GM10266 (cell line): ENCODE measurements around the gene PCDHA13.
"Not testable (repeated sequence)": the region's sequence is repeated elsewhere in the genome, so short reads cannot be mapped to it uniquely, and the experiment has no call there.

Source experiments
- DNase-seq: peaks from one replicate; pipeline ENCODE4 v3.0.0; 2012; ENCODE audit errors: extremely low spot score
- TF ChIP-seq, protein P1 (sequence below): IDR thresholded peaks from 2 replicates; pipeline ENCODE4 v1.5.1; 2012; ENCODE audit warnings: mild to moderate bottlenecking, low read depth; ENCODE audit not compliant: control insufficient read depth, insufficient read depth; ENCODE audit errors: missing control alignments

Gene PCDHA13

DNA sequence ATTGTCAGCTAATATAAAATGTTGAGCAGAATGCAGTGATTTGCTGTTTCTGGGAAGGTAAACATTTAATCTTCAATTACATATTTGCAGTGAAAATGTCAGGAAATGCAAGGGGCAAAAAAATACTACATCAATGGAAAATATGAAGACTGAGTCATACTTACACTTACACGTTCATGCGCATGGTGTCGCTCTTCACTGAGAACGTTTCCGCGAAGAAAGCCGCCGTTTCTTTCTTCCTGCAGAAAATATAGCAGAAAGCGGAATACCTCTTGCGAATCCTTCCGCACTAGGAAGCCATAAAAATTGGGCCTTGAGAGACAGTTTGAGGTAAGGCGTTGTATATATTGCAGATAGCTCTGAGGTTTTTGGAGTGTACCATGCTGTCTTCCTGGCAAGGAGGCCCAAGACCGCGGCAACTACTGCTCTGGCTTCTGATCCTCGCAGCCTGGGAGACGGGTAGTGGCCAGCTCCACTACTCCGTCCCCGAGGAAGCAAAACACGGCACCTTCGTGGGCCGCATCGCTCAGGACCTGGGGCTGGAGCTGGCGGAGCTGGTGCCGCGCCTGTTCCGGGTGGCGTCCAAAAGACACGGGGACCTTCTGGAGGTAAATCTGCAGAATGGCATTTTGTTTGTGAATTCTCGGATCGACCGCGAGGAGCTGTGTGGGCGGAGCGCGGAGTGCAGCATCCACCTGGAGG lies at the start of gene PCDHA13:
Gene PCDHA13, plus strand, starts transcription at position 236 of the 702 bp plus-strand sequence. Its CDS starts 145 bp downstream, at position 381.
- DNase-seq, result peak; percentile 5
- TF ChIP-seq, protein P1, sequence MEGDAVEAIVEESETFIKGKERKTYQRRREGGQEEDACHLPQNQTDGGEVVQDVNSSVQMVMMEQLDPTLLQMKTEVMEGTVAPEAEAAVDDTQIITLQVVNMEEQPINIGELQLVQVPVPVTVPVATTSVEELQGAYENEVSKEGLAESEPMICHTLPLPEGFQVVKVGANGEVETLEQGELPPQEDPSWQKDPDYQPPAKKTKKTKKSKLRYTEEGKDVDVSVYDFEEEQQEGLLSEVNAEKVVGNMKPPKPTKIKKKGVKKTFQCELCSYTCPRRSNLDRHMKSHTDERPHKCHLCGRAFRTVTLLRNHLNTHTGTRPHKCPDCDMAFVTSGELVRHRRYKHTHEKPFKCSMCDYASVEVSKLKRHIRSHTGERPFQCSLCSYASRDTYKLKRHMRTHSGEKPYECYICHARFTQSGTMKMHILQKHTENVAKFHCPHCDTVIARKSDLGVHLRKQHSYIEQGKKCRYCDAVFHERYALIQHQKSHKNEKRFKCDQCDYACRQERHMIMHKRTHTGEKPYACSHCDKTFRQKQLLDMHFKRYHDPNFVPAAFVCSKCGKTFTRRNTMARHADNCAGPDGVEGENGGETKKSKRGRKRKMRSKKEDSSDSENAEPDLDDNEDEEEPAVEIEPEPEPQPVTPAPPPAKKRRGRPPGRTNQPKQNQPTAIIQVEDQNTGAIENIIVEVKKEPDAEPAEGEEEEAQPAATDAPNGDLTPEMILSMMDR, result no peak

DNA sequence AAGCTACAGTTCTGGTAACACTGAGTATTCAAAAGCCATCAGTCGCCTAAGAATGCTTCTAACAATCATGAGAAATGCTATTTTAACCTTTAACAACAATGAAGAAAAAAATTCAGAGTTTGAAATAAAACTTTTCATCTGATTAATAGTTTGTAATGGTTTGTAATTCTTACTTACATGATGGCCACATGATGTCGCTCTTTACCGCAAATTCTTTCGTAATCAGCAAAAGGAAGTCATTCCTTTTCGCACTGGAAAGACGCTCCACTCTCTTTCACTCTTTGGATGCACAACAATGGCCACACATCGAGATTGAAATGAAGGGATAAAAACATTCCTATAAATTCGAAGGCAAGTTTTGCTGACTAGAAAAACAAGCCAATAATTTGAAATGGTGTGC lies 47.9 kb upstream of the PCDHA13 start, which contains the start of gene PCDHA7:
Gene PCDHA7, plus strand, starts transcription at position 277 of the 400 bp plus-strand sequence. Its CDS starts 115 bp downstream, at position 392.
- DNase-seq, result no peak
- TF ChIP-seq, protein P1, result no peak

- not testable (repeated sequence) for DNase-seq
These were observed 47.4 kb upstream of the PCDHA13 start for GRCh38 chr5:140834439-140835008.

GRCh38 chr5:140835622-140836510 lies 46.1 kb upstream of the PCDHA13 start:
- DNase-seq, result no peak
- TF ChIP-seq, protein P1, result no peak

GRCh38 chr5:140840978-140841962 lies 40.7 kb upstream of the PCDHA13 start, which contains the start of gene PCDHA8:
PCDHA8 (plus strand) TSS chr5:140841187; CDS start chr5:140841322, 135 bp downstream.
- TF ChIP-seq, protein P1, result no peak
- DNase-seq, result no peak

- TF ChIP-seq, protein P1, result no peak
- DNase-seq, result no peak
These were observed 38.9 kb upstream of the PCDHA13 start for GRCh38 chr5:140842798-140843733.

- DNase-seq, result not testable (repeated sequence)
These were observed 33.5 kb upstream of the PCDHA13 start, which contains the start of gene PCDHA9 for GRCh38 chr5:140848139-140849102. PCDHA9 (plus strand) TSS chr5:140848382; CDS start chr5:140848496, 114 bp downstream.

GRCh38 chr5:140849831-140850634 lies 31.9 kb upstream of the PCDHA13 start:
- DNase-seq, result not testable (repeated sequence)
